ENCODE data around the gene HSF4.

DNA sequence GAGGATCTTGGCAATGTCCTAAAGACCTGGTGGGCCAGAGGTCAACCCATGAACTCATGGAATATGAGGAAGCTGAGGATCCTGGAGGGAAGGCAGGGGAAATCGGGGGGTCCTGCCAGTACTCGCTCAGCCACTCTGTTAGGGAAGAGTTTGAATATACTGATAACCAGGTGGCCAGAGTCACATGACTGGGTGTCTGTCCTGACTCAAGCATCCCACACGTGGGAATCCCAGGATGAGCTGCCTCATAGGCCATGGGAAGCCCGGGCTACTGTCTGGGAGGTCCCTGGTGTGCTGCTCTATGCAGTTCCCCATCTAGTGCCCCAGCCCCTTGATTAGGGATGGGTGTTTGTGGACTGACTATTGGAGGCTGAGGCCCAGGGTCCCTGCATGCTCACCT, 23.8 kb downstream of the HSF4 start:
- TF ChIP-seq, protein P1, sequence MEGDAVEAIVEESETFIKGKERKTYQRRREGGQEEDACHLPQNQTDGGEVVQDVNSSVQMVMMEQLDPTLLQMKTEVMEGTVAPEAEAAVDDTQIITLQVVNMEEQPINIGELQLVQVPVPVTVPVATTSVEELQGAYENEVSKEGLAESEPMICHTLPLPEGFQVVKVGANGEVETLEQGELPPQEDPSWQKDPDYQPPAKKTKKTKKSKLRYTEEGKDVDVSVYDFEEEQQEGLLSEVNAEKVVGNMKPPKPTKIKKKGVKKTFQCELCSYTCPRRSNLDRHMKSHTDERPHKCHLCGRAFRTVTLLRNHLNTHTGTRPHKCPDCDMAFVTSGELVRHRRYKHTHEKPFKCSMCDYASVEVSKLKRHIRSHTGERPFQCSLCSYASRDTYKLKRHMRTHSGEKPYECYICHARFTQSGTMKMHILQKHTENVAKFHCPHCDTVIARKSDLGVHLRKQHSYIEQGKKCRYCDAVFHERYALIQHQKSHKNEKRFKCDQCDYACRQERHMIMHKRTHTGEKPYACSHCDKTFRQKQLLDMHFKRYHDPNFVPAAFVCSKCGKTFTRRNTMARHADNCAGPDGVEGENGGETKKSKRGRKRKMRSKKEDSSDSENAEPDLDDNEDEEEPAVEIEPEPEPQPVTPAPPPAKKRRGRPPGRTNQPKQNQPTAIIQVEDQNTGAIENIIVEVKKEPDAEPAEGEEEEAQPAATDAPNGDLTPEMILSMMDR (IDR thresholded peaks at IDR 0.05), result no peak
- TF ChIP-seq EP300 (IDR thresholded peaks at IDR 0.05; ENCODE audit: low read depth) (no peak), POLR2AphosphoS5 (IDR thresholded peaks at IDR 0.05) (no peak)

Data from transverse colon (tissue), 4 donors.